ENCODE measurements around the gene OR2T35.
"Not testable (repeated sequence)": the region's sequence is repeated elsewhere in the genome, so short reads cannot be mapped to it uniquely, and the experiment has no call there.

Gene OR2T35

GRCh38 chr1:248645178-248645577 lies at the start of gene OR2T35:
Gene OR2T35, minus strand, starts transcription at chr1:248645278. Its CDS starts 6,020 bp downstream, at chr1:248639258.
- DNase-seq (ENCODE audit: low spot score) = not testable (repeated sequence)

- no peak for DNase-seq (ENCODE audit: low spot score)
Measured at GRCh38 chr1:248691567-248692155, 46.6 kb upstream of the OR2T35 start.

- no peak for DNase-seq (ENCODE audit: low spot score)
Measured at GRCh38 chr1:248688527-248689298, 43.6 kb upstream of the OR2T35 start.

- no peak for DNase-seq (ENCODE audit: low spot score)
Measured at GRCh38 chr1:248686815-248687214, 41.7 kb upstream of the OR2T35 start.

- no peak for DNase-seq (ENCODE audit: low spot score)
Measured at GRCh38 chr1:248681651-248682050, 36.6 kb upstream of the OR2T35 start.

- DNase-seq (ENCODE audit: low spot score) = no peak
Measured at GRCh38 chr1:248670003-248670402, 24.9 kb upstream of the OR2T35 start.

GRCh38 chr1:248663453-248664328 lies 18.6 kb upstream of the OR2T35 start:
- not testable (repeated sequence) for DNase-seq (ENCODE audit: low spot score)

- DNase-seq (ENCODE audit: low spot score) = not testable (repeated sequence)
Measured at GRCh38 chr1:248656797-248657196, 11.7 kb upstream of the OR2T35 start.

GRCh38 chr1:248655354-248655753 lies 10.3 kb upstream of the OR2T35 start, which contains the start of gene OR2T27:
Gene OR2T27, minus strand, starts transcription at chr1:248655528. Its CDS starts 4,644 bp downstream, at chr1:248650884.
- not testable (repeated sequence) for DNase-seq (ENCODE audit: low spot score)

- DNase-seq (ENCODE audit: low spot score) = not testable (repeated sequence)
Measured at GRCh38 chr1:248648770-248649536, 3.9 kb upstream of the OR2T35 start.

GRCh38 chr1:248642971-248643651 lies 2.0 kb downstream of the OR2T35 start:
- not testable (repeated sequence) for DNase-seq (ENCODE audit: low spot score)

GRCh38 chr1:248641583-248641982 lies 3.5 kb downstream of the OR2T35 start:
- DNase-seq (ENCODE audit: low spot score) = not testable (repeated sequence)

- not testable (repeated sequence) for DNase-seq (ENCODE audit: low spot score)
Measured at GRCh38 chr1:248640906-248641305, 4.2 kb downstream of the OR2T35 start.

- not testable (repeated sequence) for DNase-seq (ENCODE audit: low spot score)
Measured at GRCh38 chr1:248639652-248640051, 5.4 kb downstream of the OR2T35 start.

GRCh38 chr1:248636612-248637011 lies 8.5 kb downstream of the OR2T35 start:
- DNase-seq (ENCODE audit: low spot score) = not testable (repeated sequence)

GRCh38 chr1:248634991-248635390 lies 10.1 kb downstream of the OR2T35 start, which contains the start of gene OR2T11:
Gene OR2T11, minus strand, starts transcription at chr1:248635091. Its CDS starts 7,963 bp downstream, at chr1:248627128.
- DNase-seq (ENCODE audit: low spot score) = not testable (repeated sequence)

- no peak for DNase-seq (ENCODE audit: low spot score)
Measured at GRCh38 chr1:248631354-248632008, 13.6 kb downstream of the OR2T35 start.

- DNase-seq (ENCODE audit: low spot score) = no peak
Measured at GRCh38 chr1:248630551-248630950, 14.5 kb downstream of the OR2T35 start.

- no peak for DNase-seq (ENCODE audit: low spot score)
Measured at GRCh38 chr1:248627971-248628844, 16.9 kb downstream of the OR2T35 start.

Measured in AG08396 (cell line).